Neuron (in vitro differentiated cells): Measurements from ENCODE around the gene MAU2.

Experiments used
- H2AFZ ChIP-seq: one replicate; pipeline ENCODE4 v1.6.1; 2013; ENCODE audit warnings: low read depth, mild to moderate bottlenecking, inconsistent platforms, low read length, moderate library complexity
- H3K27me3 ChIP-seq: one replicate; pipeline ENCODE4 v1.6.1; 2013; ENCODE audit warnings: low read length; ENCODE audit not compliant: insufficient read depth
- H3K36me3 ChIP-seq: one replicate; pipeline ENCODE4 v1.6.1; 2013; ENCODE audit warnings: low read length; ENCODE audit not compliant: insufficient read depth
- H3K4me1 ChIP-seq: one replicate; pipeline ENCODE4 v1.6.1; 2013; ENCODE audit warnings: low read length; ENCODE audit not compliant: insufficient read depth
- H3K4me3 ChIP-seq: 2 replicates; pipeline ENCODE4 v1.5.1; 2013; ENCODE audit warnings: mild to moderate bottlenecking, low read length, moderate library complexity
- H3K9me3 ChIP-seq: one replicate; pipeline ENCODE4 v1.6.1; 2013; ENCODE audit warnings: low read length

MAU2 gene

DNA sequence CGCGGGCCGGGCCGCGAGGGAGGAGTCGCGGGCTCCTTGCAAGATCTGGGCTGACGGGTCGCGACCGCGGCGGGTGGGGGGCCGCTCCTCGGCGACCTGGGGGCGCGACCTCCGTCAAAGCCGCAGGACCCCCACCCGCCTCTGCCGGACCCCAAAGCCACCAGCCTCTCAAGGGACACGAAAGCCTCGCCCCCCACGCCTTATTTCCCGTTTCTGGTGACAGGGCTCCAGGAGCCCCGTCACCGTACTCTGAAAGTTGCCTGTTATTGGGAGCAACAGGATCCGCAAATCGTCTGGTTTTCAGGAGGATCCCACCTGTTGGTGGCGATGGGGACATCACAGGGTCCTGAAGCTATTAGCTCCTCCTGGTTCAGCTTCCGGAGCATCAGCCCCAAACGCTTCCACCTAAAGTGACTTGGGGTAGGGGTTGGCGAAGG lies 530 bp downstream of the MAU2 start:
- H3K27me3 ChIP-seq = no peaks in the 10 kb centered on the region
- peak overlapping the region; percentile 59 for H2AFZ ChIP-seq
- peak overlapping the region; percentile 66 for H3K4me3 ChIP-seq
- no peaks in the 10 kb centered on the region for H3K9me3 ChIP-seq
- H3K4me1 ChIP-seq = peaks cover 14% of the 10 kb centered on the region
- peaks cover 37% of the 10 kb centered on the region for H3K36me3 ChIP-seq

DNA sequence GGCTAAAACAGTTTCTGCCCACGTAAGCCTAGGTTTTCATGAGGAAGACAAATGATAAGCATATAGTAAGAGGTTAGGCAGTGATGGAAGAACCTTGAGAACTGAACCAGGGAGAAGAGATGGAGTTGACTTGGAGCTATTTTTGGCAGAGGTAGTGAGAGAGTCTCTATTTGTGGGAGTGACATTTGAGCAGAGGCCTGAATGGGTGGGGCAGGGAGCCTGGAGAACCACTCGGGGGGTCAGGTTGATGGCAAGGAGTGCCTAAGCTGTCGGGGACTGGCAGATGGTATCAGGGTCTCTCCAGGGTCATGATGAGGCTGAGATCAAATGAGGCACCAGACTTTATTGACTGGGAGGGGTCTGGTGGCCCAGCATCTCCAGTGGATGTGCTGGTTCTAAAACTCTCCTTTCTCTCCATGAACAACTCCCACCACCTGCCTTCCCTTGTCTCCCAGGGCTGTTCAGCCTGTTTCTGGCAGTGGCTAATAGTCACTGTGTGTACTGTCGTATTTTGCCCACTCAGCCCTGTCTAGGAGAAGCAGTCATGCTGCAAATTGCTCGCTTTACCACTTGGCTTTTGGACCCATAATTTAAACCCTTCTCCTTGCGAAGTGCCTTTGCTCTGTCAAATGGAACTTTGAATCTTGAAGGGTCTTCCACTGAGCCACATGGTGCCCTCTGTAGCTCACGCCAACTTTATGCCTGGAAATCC lies 3.6 kb downstream of the MAU2 start:
- no peak overlapping the region for H3K4me3 ChIP-seq
- H3K4me1 ChIP-seq = peaks cover 11% of the 10 kb centered on the region
- H3K9me3 ChIP-seq = no peaks in the 10 kb centered on the region
- H3K27me3 ChIP-seq = no peaks in the 10 kb centered on the region
- H3K36me3 ChIP-seq = peaks cover 48% of the 10 kb centered on the region
- no peak overlapping the region for H2AFZ ChIP-seq

DNA sequence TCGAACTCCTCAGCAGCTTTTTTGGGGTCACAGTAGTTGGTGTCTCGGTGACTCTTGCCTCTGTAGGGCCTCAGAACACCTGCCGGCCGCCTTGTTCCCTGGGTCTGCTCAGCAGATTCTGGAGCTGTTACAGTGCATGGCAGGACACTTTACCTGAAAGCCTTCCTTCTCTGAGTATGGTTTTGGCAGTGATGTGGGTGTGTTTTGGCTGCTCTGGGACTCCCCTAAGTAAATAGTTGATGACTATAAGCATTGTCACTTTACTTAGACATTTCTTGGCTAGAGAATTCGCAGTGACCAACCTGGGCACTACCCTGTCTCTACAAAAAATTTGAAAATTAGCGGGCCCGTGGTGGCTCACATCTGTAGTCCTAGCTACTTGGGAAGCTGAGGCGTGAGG lies 7.0 kb downstream of the MAU2 start:
- no peaks in the 10 kb centered on the region for H3K27me3 ChIP-seq
- no peak overlapping the region for H3K4me3 ChIP-seq
- no peaks in the 10 kb centered on the region for H3K9me3 ChIP-seq
- no peaks in the 10 kb centered on the region for H3K4me1 ChIP-seq
- H3K36me3 ChIP-seq = peaks cover 69% of the 10 kb centered on the region
- H2AFZ ChIP-seq = no peak overlapping the region

DNA sequence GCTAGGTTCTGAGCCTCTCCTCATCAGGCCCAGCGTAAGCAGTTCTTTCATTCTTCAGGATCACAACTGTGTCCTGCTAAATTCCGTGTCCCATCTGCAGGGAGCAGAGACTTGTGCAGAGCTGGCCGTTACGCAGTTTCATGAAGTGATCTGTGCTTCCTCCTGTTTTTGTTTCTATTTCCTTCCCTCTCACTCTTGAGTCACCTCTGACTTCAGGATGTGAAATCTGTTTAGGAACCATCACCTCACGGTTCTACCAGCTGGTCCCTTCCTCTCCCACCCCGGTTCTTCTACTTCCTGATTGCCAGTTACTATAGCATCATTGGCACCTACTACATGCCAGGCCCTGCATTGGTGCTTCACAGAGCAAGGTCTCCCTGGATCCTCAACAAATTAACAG lies 8.5 kb downstream of the MAU2 start:
- Histone ChIP-seq H3K9me3 (no peaks in the 10 kb centered on the region), H3K4me3 (no peak overlapping the region), H3K4me1 (no peaks in the 10 kb centered on the region), H3K27me3 (no peaks in the 10 kb centered on the region), H2AFZ (no peak overlapping the region), H3K36me3 (peaks cover 72% of the 10 kb centered on the region)

DNA sequence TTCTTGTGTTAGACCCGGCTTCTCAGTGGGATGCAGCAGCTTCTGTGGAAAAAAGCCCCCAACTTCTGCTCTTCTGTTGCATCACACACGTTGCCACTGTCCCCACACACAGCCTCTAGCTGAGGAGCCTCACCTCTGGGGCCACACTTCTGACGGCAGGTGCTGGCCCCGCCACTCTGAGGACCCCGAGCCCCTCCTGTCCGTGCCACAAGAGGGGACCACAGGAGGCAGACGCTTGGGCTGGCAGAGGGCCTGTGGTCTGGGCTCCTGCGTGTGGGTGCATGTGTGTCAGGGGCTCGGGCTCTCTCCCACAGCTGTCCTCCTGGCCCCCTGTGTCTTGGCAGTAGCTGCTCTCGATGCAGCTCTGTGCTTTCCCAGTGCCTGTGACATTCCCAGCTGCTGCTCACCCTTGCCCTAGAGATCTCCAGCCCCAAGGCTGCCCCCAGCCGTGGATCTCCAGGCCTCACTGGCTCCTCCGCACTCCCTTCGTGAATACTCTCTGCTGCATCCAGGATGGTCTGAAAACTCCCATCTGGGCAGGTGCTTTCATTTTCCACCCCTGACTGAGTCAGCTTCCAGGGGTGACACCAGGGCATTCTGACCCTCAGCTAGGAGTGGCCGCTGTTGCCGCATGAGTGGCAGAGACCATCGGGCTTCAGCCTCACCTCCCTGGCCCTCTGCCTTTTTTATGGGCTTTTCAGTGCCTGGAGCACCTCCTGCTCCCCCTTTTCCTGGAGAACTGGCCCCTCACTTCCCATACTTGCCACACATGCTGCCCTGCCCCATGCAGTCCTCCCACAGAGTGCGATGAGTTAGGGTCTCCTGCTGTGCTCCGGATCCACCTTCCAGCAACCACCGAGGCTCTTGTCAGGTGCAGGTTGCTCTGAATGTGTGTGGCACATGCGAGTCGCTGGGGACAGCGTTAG lies 13.7 kb downstream of the MAU2 start:
- Histone ChIP-seq H2AFZ (no peak overlapping the region), H3K36me3 (peaks cover 79% of the 10 kb centered on the region), H3K27me3 (no peaks in the 10 kb centered on the region), H3K4me3 (no peak overlapping the region), H3K4me1 (no peaks in the 10 kb centered on the region), H3K9me3 (no peaks in the 10 kb centered on the region)

DNA sequence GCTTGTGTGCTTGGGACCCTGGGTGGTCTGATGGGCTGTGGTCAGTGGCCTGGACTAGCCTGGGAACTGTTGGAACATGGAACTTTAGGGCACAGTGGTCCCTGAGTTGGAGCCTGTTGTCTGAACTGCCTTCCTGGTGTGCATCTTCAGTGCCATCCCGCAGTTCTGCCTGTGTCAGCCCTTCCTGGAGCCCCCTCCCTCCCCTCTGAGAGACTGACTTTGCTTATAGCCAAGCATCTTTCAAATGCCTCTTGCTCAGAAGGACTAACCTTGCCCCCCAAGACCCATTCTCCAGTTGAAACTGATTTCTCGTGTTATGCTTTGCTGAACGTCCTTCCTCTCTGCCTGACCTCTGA lies 14.3 kb downstream of the MAU2 start:
- no peaks in the 10 kb centered on the region for H3K4me1 ChIP-seq
- H3K36me3 ChIP-seq = peaks cover 76% of the 10 kb centered on the region
- H2AFZ ChIP-seq = no peak overlapping the region
- no peaks in the 10 kb centered on the region for H3K9me3 ChIP-seq
- no peak overlapping the region for H3K4me3 ChIP-seq
- no peaks in the 10 kb centered on the region for H3K27me3 ChIP-seq

DNA sequence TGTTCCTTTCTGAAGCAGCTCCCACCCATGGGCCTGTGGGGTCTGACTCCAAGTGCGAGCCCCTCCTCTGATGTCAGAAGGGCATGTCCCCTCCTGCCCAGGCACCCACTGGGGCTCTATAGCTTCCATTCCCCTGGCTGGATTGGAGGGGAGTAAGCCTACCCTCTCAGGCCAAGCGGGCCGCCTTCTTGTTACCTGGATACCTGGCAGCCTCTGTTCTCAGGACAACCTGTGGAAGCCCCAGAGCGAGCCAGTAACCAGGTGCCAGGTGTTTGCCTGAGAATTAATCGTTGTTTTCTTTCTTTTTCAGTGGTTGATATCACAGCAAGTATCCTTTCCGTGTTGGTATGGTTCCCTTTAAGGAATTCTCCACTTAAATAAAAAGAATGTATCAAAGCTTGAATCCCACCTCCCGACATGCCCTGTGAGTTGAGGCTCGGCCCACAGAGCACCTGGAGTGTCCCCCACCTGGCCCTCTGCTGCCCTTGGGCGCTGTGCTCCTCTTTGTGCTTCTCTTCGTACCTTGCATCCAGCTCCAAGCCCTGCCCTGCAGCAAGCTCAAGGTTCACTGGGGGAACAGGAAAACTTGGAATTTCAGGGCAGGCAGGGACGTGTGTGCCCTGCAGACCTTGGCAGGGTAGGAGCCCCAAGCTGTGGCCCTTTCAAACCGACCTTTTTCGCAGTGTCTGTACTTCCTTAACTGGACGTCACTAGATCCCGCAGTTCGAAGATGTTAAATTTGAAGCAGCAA lies 15.0 kb downstream of the MAU2 start:
- Histone ChIP-seq H3K36me3 (peaks cover 71% of the 10 kb centered on the region), H2AFZ (no peak overlapping the region), H3K4me3 (no peak overlapping the region), H3K27me3 (no peaks in the 10 kb centered on the region), H3K4me1 (no peaks in the 10 kb centered on the region), H3K9me3 (no peaks in the 10 kb centered on the region)

DNA sequence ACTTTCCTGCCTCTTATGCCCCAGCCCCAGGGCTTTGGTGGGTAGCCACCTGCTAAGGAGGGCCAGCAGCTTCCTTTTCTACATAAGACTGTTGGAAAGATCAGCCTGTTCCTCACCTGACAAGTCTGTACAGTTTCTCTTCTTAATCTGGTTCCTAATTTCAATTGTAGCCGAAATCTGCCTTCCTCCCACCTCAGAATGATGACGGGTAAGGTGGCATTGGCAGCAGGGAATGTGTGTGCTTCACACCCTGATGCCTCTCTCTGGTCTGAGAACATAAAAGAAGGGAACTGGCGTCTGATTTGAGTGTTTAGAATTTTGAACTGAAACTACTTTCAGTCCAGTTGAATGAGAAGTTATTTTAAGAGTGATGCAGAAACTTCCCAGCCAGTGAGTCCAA lies 16.0 kb downstream of the MAU2 start:
- Histone ChIP-seq H3K4me3 (no peak overlapping the region), H2AFZ (no peak overlapping the region), H3K27me3 (no peaks in the 10 kb centered on the region), H3K4me1 (no peaks in the 10 kb centered on the region), H3K9me3 (no peaks in the 10 kb centered on the region), H3K36me3 (peaks cover 75% of the 10 kb centered on the region)

DNA sequence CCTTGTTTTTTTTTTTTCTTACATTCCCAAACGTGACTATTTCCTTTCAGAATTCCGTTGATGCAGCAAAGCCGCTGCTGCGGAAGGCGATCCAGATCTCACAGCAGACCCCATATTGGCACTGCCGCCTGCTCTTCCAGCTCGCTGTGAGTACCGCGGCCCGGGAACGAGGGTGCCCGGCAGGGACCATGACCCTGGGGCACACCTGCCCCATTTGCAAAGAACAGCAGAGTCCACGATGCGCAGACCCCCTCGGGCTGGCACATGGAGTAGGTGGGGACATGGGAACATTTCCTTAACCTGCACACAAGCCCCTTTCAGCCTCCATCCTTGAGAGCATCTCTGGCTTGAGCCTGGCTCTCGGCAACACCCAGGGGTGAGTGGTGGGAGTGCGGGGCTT lies 16.5 kb downstream of the MAU2 start:
- H3K9me3 ChIP-seq = no peaks in the 10 kb centered on the region
- H3K4me3 ChIP-seq = no peak overlapping the region
- H3K36me3 ChIP-seq = peaks cover 77% of the 10 kb centered on the region
- no peak overlapping the region for H2AFZ ChIP-seq
- H3K4me1 ChIP-seq = no peaks in the 10 kb centered on the region
- no peaks in the 10 kb centered on the region for H3K27me3 ChIP-seq

DNA sequence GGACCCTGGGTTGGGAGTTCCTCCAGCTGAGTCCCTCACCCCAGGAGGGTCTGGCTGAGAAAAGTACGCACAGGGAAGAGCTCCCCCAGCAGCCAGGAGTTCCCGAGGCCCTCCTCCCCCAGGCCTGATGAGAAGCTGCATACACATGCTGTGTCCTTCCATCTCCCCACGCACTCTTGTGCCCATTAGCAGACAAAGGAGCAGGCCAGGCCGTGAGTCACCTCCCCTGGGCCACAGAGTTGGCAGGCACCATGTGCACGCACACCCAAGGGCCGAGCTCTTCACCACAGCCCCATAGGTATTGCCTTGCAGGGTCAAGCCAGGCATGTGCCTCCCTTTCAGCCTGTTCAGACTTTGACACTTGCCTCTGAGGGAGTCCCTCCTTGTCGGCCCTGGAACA lies 17.5 kb downstream of the MAU2 start:
- H3K36me3 ChIP-seq = peaks cover 78% of the 10 kb centered on the region

DNA sequence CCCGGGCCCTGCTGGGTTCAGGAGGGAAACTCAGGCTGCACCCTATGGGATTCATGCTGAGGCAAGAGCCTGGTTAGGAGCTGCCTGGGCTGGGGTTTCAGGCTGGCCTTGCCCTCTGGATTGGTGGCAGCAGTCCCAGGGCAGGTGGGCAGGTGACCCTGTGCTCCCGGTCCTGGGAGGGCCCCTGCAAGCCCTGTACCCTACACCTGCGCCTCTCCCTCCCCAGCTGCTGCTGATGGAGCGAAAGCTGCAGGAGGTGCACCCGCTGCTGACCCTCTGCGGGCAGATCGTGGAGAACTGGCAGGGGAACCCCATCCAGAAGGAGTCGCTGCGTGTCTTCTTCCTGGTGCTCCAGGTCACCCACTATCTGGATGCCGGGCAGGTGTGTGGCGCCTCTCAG lies 20.4 kb downstream of the MAU2 start:
- Histone ChIP-seq H3K36me3 (peaks cover 79% of the 10 kb centered on the region), H3K9me3 (no peaks in the 10 kb centered on the region)

More for the DNA sequence above, 17.5 kb downstream of the MAU2 start:
- Histone ChIP-seq H3K9me3 (no peaks in the 10 kb centered on the region), H3K4me3 (no peak overlapping the region), H2AFZ (no peak overlapping the region), H3K27me3 (no peaks in the 10 kb centered on the region), H3K4me1 (no peaks in the 10 kb centered on the region)

DNA sequence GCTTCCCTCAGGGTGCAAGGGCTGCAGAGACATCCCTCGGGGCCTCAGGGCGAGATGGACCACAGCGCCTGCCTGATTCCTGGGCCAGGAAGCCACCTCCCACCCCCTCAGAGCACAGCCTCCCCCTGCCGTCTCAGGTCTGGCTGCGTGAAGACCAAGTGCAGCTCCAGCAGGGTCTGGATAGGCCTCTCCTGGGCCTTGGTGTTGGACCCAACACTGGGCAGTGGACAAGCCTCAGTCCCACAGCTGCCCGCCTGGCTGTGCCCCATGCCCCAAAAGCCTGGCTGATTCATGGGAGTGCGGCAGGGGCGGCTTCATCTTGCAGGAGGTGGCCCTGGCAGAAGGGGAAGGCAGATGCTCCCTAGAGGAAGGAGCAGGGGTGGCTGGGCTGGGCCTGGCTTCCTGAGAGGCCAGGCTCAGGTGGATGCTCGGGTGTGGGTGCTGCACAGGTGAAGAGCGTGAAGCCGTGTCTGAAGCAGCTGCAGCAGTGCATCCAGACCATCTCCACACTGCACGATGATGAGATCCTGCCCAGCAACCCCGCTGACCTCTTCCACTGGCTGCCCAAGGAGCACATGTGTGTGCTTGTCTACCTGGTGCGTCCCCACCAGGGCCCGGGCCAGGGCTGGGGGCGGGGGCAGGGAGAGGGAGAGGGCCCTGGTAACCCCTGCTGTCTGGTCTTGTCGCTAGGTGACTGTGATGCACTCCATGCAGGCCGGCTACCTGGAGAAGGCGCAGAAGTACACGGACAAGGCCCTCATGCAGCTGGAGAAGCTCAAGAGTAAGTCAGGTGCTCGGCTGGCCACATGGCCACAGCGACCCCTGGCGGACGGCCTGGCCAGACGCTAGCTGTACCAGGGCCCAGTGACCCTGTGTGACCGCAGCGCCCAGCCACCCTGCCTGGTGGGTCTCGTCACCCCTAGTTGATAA lies 21.7 kb downstream of the MAU2 start:
- no peaks in the 10 kb centered on the region for H3K9me3 ChIP-seq
- H3K27me3 ChIP-seq = no peaks in the 10 kb centered on the region
- no peaks in the 10 kb centered on the region for H3K4me1 ChIP-seq
- no peak overlapping the region for H2AFZ ChIP-seq
- peaks cover 79% of the 10 kb centered on the region for H3K36me3 ChIP-seq
- H3K4me3 ChIP-seq = no peak overlapping the region

More for the DNA sequence above, 20.4 kb downstream of the MAU2 start:
- Histone ChIP-seq H3K4me1 (no peaks in the 10 kb centered on the region), H3K27me3 (no peaks in the 10 kb centered on the region), H3K4me3 (no peak overlapping the region), H2AFZ (no peak overlapping the region)
